ENCODE results near the gene ST7.

- TF ChIP-seq POLR2AphosphoS5 (IDR thresholded peaks at IDR 0.05; ENCODE audit: borderline replicate concordance, low read depth, low read length), result no peak
- TF ChIP-seq EZH2 (IDR thresholded peaks at IDR 0.05), result no peak
Measured at GRCh38 chr7:116997972-116998371, 44.7 kb downstream of the ST7 start.

All from SK-N-MC (cell line).